Right lung (tissue), 5 donors: ENCODE results near the gene JUP. TPM values are rescaled to one million over a fixed set of nuclear protein-coding genes. Genes with fewer than 3 reads are reported as not detected.
A peak's percentile ranks its signal among the peaks of the same experiment; 100 is the strongest.
"Not testable (repeated sequence)": the region's sequence is repeated elsewhere in the genome, so short reads cannot be mapped to it uniquely, and the experiment has no call there.

Source experiments
- DNase-seq, 2 donors: peaks; one replicate each; pipeline ENCODE4 v3.0.0-alpha.2; 2013
- polyA plus RNA-seq, 5 donors: library from polyadenylated mRNA; unstranded; fragments of 120-200 nt; gene quantifications; one replicate each; pipeline versions ENCODE4 v1.2.1 to v1.2.3, GENCODE V29; 2013; ENCODE audit warnings: inconsistent platforms in 1 of 5, low replicate concordance in 1 of 5; ENCODE audit not compliant: insufficient read length in 5 of 5, insufficient read depth in 1 of 5

JUP gene
- polyA plus RNA-seq, 5 donors = 81.3 to 137 (median 103) TPM

DNA sequence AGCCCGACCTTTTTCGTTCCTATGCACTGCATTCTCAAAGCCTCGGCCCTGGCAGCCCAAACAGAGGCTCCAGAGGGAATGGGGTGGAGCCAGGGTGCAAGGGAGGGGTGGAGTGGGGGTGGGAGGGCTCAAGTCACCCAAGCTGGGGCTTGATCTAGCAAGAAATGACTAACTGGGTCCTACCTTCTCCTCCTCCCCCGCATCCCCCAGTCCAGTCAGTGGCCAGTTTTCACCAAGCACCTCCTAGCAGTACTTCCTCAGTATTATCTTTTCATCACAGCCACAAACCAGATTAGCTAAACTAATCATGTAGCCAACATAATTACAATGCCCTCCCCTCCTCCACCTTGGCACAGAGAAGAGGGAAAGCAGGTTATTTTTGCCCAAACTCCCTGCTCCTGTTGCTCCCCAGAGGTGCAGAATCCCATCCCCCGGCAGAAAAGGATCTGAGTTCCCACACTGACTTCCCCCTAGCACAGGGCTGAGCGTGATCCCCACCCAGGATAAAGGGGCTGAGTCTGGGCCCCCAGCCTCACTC is 2.2 kb downstream of the JUP start:
- no peak for DNase-seq

DNA sequence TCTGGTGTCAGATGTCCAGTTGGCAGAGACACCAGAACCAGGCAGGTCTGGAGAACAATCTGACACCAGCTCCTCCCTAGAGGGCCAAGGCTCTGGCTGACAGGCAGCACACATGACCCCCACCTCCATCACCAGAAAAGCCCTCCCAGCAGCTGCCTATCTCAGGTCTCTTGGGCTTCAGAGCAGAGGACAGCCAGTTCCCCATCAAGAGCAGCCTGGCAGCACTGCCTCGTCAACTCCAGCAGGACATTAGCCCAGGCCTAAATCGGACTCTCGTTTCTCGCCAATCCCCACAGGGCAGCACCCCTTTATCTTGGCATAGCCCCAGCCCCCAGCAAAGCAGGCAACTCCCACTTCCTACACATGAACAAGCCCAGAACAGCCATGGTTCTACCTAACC is 4.4 kb downstream of the JUP start:
- DNase-seq = no peak

DNA sequence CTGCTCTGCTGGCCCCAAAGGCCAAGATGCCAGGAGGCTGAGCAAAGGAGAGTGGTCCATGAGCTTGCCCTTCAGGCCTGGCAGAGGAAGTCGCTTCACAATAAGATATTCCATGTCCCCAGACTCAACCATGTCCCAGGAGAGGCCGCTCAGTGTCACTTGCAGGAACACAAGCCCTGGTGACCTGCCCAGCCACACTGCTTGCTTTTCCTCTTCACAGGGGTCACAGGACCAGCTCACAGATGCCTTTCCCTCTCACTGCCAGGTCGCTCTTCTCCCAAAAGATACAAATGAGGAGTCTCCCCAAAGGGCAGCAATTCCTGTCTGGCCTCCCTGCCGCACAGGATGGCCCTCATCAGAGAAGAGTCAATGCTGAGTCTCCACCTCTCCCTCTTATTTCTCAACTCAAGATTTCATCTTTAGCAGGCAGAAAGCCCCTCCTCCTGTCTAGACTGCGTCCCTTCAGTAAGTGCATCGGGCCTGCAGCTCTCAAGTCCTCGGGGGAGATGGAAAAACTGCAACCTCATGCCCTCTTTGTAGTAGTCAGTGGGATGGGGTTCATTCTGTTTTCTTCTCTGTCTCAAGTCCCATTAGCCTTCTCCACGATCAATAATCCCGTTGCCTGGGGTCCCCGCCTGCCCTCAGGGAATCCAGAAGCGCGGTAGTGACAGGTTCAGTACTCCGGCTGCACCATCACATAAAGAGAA is 5.0 kb downstream of the JUP start:
- DNase-seq = no peak

DNA sequence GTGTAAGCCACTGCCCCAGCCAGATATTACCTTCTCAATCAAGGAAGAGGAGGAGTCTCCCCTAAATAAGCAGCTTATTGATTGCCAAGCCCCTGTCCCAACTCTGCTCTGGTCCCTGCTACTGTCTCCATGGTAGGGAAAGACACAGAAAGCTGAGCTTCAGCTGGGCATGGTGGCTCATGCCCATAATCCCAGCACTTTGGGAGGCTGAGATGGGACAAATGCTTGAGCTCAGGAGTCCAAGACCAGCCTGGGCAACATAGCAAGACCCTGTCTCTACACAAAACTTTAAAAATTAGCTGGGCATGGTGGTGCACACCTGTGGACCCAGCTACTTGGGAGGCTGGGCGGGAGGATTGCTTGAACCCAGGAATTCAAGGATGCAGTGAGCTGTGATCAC is 6.6 kb downstream of the JUP start:
- no peak for DNase-seq

DNA sequence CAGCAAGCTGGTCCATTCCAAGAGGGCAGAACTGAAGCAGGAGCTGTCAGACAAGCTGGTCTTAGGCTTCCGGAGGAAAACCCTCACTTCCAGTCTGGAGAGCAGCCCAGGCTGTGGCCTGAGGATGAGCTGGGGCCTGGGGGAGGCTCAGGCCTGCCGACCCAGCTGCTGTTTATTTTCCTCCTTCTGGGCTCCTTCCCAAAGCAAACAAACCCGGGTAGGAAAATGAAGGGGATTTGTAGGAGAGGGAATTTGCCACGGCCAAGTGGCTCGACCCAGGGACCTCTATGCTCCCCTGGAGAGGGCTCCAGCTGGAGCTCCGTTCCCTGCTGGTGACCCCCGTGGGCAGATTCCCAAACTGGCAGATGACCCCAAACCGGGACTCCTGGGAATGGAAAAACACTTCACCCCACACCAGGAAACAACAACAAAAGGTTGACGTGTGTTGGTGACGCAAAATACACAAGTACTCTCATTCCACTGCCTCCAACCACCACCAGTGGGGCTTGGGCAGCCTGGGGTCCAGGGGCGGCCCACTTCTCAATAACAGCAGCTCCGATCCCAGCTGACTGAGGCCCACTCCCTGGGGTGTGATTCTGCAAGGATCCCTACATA is 8.8 kb downstream of the JUP start:
- DNase-seq = peak; percentile 88 to 89

DNA sequence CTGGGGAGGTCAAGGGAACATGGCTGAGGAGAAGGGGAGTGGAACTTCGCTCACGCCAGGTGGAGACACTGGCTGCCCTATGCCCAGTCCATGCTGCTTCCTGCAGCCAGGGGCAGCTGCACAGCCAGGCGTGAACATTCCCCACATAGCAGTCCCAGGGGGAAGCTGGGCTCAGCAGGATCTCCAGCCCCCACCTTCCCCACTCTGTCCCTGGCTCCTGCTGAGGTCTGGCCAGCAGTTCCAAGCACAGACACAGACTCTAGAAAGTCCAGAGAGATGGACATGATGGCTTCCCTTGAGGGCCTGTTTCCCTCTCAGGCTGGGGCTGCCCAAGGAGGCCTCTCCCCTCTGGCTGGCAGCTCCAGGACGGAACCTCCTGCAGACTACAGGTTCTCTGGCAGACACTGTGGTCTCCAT is 9.3 kb downstream of the JUP start:
- DNase-seq = no peak

- DNase-seq = not testable (repeated sequence)
Observed at GRCh38 chr17:41776262-41776900, 10.1 kb downstream of the JUP start.

GRCh38 chr17:41775394-41776226 is 10.9 kb downstream of the JUP start:
- no peak for DNase-seq

- no peak for DNase-seq
Observed at GRCh38 chr17:41773731-41774193, 12.7 kb downstream of the JUP start.

DNA sequence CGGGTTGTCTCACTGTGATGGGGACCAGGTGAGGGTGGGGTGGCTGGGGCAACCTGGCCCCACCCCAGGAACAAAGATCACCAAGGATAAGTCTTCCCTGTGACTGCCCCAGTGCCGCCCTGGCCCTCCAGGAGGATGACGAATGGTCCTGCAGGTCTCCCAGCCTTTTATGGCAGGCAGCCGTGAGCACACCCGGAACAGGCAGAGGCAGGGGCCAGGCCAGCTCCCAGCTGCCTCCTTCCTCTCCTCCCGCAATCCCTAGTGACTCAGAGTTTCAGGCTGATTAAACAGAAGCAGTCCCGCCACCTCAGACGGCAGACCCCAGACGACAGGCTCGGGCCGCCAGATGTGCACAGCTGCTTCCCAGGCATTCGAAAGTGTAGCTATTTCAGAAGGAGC is 13.3 kb downstream of the JUP start:
- peak; percentile 68 to 73 for DNase-seq

- no peak for DNase-seq
Observed at GRCh38 chr17:41772586-41773189, 13.8 kb downstream of the JUP start.

DNA sequence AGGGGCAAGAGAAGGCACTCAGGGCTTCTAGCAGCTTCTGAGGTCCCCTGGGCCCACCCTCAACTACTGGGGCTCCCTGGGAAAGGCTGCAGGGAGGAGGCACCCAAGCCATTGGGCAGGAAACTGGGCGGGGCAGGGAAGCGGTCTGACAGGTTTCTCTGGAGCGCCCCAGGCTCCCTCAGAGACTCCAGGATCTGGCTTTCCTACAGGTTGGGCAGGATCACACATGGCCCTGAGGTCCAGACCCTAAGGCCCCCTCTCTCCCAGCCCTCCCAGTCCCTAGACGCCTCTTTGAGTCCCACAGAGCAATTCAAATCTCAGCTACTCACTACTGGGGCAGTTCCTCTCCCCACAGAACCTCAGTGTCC is 14.3 kb downstream of the JUP start:
- DNase-seq = peak in 1 of 2 donors; percentile 44

DNA sequence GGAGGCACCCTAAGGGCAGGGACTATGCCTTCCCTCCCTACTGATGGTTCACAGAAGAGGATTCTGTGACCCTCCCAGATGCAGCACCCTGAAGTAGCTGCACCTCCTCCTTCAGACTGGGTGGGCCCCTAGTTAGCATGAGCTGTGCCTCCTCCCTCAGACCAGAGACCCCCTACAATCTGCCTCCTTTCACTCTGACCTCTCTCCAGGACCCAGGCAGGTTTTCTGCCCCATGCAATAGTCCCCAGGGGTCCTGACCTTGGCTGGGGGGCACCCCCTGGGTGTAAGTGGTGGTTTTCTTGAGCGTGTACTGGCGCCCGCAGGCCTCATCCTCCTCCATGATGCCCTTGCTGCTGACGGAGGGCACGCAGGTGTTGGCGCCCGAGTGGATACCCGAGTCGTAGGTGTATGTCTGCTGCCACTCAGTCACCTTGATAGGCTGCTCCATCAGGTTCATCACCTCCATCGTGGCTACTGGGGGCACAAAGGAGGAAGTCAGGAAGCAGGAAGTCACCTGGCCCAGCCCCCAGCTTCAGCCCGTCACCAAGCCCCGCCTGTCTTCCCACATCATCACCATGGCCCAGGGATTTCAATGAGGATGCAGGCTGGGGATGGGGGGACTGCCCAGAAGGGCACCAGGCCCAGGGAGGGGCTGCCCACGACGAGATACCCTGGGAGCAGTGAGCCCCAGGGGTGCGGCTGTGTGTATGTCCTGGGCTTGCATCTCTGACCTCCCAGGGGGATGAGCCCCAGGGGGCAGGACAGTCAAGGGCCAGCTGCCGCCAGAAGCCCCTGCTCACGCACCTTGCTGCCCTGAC is 14.9 kb downstream of the JUP start:
- DNase-seq = no peak

- DNase-seq = no peak
Observed at GRCh38 chr17:41769985-41770384, 16.5 kb downstream of the JUP start.

GRCh38 chr17:41769346-41769862 is 17.1 kb downstream of the JUP start:
- no peak for DNase-seq

- no peak for DNase-seq
Observed at GRCh38 chr17:41768682-41769288, 17.7 kb downstream of the JUP start.

DNA sequence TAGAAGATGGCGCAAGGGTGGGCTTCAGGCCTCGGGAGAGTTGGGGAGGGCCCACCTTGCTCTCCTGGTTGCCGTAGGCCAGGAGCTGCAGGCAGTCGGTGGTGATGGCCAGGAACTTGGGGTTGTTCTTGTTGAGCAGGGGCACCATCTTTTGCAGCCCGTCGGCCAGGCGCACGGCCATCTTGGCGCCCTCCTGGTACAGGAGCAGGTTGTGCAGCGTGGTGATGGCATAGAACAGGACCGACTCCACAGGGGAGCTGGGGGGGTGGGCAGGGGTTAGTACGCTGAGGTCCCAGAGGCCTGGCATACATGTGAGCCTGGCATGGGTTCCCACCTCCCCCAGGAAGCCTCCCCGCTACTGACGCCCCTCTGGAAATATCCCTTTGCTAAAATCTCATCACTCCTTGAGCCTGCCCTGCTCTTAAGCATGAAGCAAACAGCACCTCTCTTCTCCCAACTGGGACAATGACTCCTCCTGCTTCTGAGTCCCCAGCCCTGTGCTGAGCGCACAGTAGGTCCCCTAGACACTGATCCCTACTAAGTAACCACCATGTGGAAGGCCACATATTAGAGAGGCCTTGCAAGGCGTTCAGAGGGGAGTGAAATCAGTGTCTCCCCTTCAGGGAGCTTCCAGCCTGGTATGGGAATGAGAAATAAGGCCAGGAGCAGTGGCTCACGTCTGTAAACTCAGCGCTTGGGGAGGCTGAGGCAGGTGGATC is 19.0 kb downstream of the JUP start:
- DNase-seq = no peak

GRCh38 chr17:41766135-41766534 is 20.4 kb downstream of the JUP start:
- DNase-seq = no peak

- no peak for DNase-seq
Observed at GRCh38 chr17:41763327-41763726, 23.2 kb downstream of the JUP start.
